Sigmoid colon (tissue), 4 donors: Measurements from ENCODE around the gene DNER.

Experiments used
- EP300 ChIP-seq, 4 donors: sonication (generic); formaldehyde crosslinking; IDR thresholded peaks; one replicate each; pipeline ENCODE4 v1.6.1; 2017; ENCODE audit warnings: antibody characterized with exemption in 4 of 4
- POLR2A ChIP-seq, 2 donors: fragments of 450-650 bp; IDR thresholded peaks; one replicate each; pipeline ENCODE4 v1.6.1; 2016; ENCODE audit warnings: antibody characterized with exemption in 2 of 2, mild to moderate bottlenecking in 2 of 2, moderate library complexity in 2 of 2
- POLR2AphosphoS5 ChIP-seq, 4 donors: sonication (generic); formaldehyde crosslinking; IDR thresholded peaks; one replicate each; pipeline ENCODE4 v1.6.1; 2017; ENCODE audit warnings: antibody characterized with exemption in 4 of 4
- TF ChIP-seq, protein P1 (sequence below), 4 experiments: fragments of 450-650 bp in 3 of 4; fragments of 200-600 bp in 1 of 4; IDR thresholded peaks; one replicate each; pipeline ENCODE4 v1.5.1; 2016 to 2019; ENCODE audit warnings: antibody characterized with exemption in 4 of 4, mild to moderate bottlenecking in 3 of 4, moderate library complexity in 2 of 4

GRCh38 chr2:229636571-229636970, 77.8 kb downstream of the DNER start:
- TF ChIP-seq, protein P1, sequence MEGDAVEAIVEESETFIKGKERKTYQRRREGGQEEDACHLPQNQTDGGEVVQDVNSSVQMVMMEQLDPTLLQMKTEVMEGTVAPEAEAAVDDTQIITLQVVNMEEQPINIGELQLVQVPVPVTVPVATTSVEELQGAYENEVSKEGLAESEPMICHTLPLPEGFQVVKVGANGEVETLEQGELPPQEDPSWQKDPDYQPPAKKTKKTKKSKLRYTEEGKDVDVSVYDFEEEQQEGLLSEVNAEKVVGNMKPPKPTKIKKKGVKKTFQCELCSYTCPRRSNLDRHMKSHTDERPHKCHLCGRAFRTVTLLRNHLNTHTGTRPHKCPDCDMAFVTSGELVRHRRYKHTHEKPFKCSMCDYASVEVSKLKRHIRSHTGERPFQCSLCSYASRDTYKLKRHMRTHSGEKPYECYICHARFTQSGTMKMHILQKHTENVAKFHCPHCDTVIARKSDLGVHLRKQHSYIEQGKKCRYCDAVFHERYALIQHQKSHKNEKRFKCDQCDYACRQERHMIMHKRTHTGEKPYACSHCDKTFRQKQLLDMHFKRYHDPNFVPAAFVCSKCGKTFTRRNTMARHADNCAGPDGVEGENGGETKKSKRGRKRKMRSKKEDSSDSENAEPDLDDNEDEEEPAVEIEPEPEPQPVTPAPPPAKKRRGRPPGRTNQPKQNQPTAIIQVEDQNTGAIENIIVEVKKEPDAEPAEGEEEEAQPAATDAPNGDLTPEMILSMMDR (IDR thresholded peaks at IDR 0.05), result no peak
- TF ChIP-seq EP300 (IDR thresholded peaks at IDR 0.05) (no peak), POLR2AphosphoS5 (IDR thresholded peaks at IDR 0.05) (no peak), POLR2A (IDR thresholded peaks at IDR 0.05) (no peak)
